ENCODE results near the gene F11R.
"Not testable (repeated sequence)": the region's sequence is repeated elsewhere in the genome, so short reads cannot be mapped to it uniquely, and the experiment has no call there.

Gene F11R

GRCh38 chr1:161039546-161039945, 18.6 kb upstream of the F11R start:
- Histone ChIP-seq H3K27me3 (ENCODE audit: control insufficient read depth, insufficient read depth, low read length, poor library complexity, severe bottlenecking) (no peaks in the 10 kb centered on the region), H3K27ac (ENCODE audit: insufficient read depth, low read depth, low read length, poor library complexity, severe bottlenecking) (no peak overlapping the region), H3K9me3 (ENCODE audit: control insufficient read depth, low read length) (no peaks in the 10 kb centered on the region), H3K4me1 (ENCODE audit: control insufficient read depth, insufficient read depth, low read length) (peaks cover 6% of the 10 kb centered on the region), H3K4me3 (ENCODE audit: insufficient read depth, low read depth, low read length) (no peak overlapping the region), H3K36me3 (ENCODE audit: control insufficient read depth, insufficient read depth, low read length) (peaks cover 22% of the 10 kb centered on the region)
- WGBS, 2 experiments = 92 to 97% methylated on average over 5 of the region's 5 CpGs

GRCh38 chr1:161039154-161039545, 18.2 kb upstream of the F11R start:
- H3K4me1 ChIP-seq (ENCODE audit: control insufficient read depth, insufficient read depth, low read length) = peaks cover 2% of the 10 kb centered on the region
- WGBS, 2 experiments = 10 to 19% methylated on average over 2 of the region's 3 CpGs
- H3K27me3 ChIP-seq (ENCODE audit: control insufficient read depth, insufficient read depth, low read length, poor library complexity, severe bottlenecking) = no peaks in the 10 kb centered on the region
- H3K36me3 ChIP-seq (ENCODE audit: control insufficient read depth, insufficient read depth, low read length) = peaks cover 22% of the 10 kb centered on the region
- no peaks in the 10 kb centered on the region for H3K9me3 ChIP-seq (ENCODE audit: control insufficient read depth, low read length)
- peak overlapping the region; percentile 84 for H3K4me3 ChIP-seq (ENCODE audit: insufficient read depth, low read depth, low read length)
- no peak overlapping the region for H3K27ac ChIP-seq (ENCODE audit: insufficient read depth, low read depth, low read length, poor library complexity, severe bottlenecking)

- 2 to 3% methylated on average over 54 of the region's 54 CpGs for WGBS, 2 experiments
- Histone ChIP-seq H3K27me3 (ENCODE audit: control insufficient read depth, insufficient read depth, low read length, poor library complexity, severe bottlenecking) (no peaks in the 10 kb centered on the region), H3K36me3 (ENCODE audit: control insufficient read depth, insufficient read depth, low read length) (peaks cover 22% of the 10 kb centered on the region), H3K27ac (ENCODE audit: insufficient read depth, low read depth, low read length, poor library complexity, severe bottlenecking) (no peak within 1 kb of the TSS), H3K4me3 (ENCODE audit: insufficient read depth, low read depth, low read length) (peak within 1 kb of the TSS; percentile 84), H3K9me3 (ENCODE audit: control insufficient read depth, low read length) (no peaks in the 10 kb centered on the region), H3K4me1 (ENCODE audit: control insufficient read depth, insufficient read depth, low read length) (no peaks in the 10 kb centered on the region)
Observed at GRCh38 chr1:161038523-161039153, 17.7 kb upstream of the F11R start, which contains the start of gene TSTD1. TSTD1 (minus strand) TSS chr1:161038964; CDS start chr1:161038889, 75 bp downstream.

GRCh38 chr1:161037661-161038522, 16.9 kb upstream of the F11R start:
- H3K4me1 ChIP-seq (ENCODE audit: control insufficient read depth, insufficient read depth, low read length) = no peaks in the 10 kb centered on the region
- no peak overlapping the region for H3K27ac ChIP-seq (ENCODE audit: insufficient read depth, low read depth, low read length, poor library complexity, severe bottlenecking)
- peaks cover 19% of the 10 kb centered on the region for H3K36me3 ChIP-seq (ENCODE audit: control insufficient read depth, insufficient read depth, low read length)
- H3K9me3 ChIP-seq (ENCODE audit: control insufficient read depth, low read length) = no peaks in the 10 kb centered on the region
- 31 to 33% methylated on average over 21 of the region's 21 CpGs for WGBS, 2 experiments
- H3K27me3 ChIP-seq (ENCODE audit: control insufficient read depth, insufficient read depth, low read length, poor library complexity, severe bottlenecking) = no peaks in the 10 kb centered on the region
- peak overlapping the region; percentile 84 for H3K4me3 ChIP-seq (ENCODE audit: insufficient read depth, low read depth, low read length)

GRCh38 chr1:161033751-161034150, 12.8 kb upstream of the F11R start:
- Histone ChIP-seq H3K27ac (ENCODE audit: insufficient read depth, low read depth, low read length, poor library complexity, severe bottlenecking) (no peak overlapping the region), H3K4me1 (ENCODE audit: control insufficient read depth, insufficient read depth, low read length) (no peaks in the 10 kb centered on the region), H3K36me3 (ENCODE audit: control insufficient read depth, insufficient read depth, low read length) (no peaks in the 10 kb centered on the region), H3K27me3 (ENCODE audit: control insufficient read depth, insufficient read depth, low read length, poor library complexity, severe bottlenecking) (no peaks in the 10 kb centered on the region), H3K4me3 (ENCODE audit: insufficient read depth, low read depth, low read length) (no peak overlapping the region), H3K9me3 (ENCODE audit: control insufficient read depth, low read length) (no peaks in the 10 kb centered on the region)
- 92 to 96% methylated on average over 3 of the region's 3 CpGs for WGBS, 2 experiments

GRCh38 chr1:161032409-161032808, 11.5 kb upstream of the F11R start:
- no peaks in the 10 kb centered on the region for H3K4me1 ChIP-seq (ENCODE audit: control insufficient read depth, insufficient read depth, low read length)
- 86 to 96% methylated on average over 1 of the region's 1 CpG for WGBS, 2 experiments
- H3K36me3 ChIP-seq (ENCODE audit: control insufficient read depth, insufficient read depth, low read length) = no peaks in the 10 kb centered on the region
- no peak overlapping the region for H3K4me3 ChIP-seq (ENCODE audit: insufficient read depth, low read depth, low read length)
- H3K27me3 ChIP-seq (ENCODE audit: control insufficient read depth, insufficient read depth, low read length, poor library complexity, severe bottlenecking) = no peaks in the 10 kb centered on the region
- H3K9me3 ChIP-seq (ENCODE audit: control insufficient read depth, low read length) = no peaks in the 10 kb centered on the region
- H3K27ac ChIP-seq (ENCODE audit: insufficient read depth, low read depth, low read length, poor library complexity, severe bottlenecking) = no peak overlapping the region

GRCh38 chr1:161031874-161032273, 10.9 kb upstream of the F11R start:
- Histone ChIP-seq H3K27ac (ENCODE audit: insufficient read depth, low read depth, low read length, poor library complexity, severe bottlenecking) (no peak overlapping the region), H3K36me3 (ENCODE audit: control insufficient read depth, insufficient read depth, low read length) (no peaks in the 10 kb centered on the region), H3K27me3 (ENCODE audit: control insufficient read depth, insufficient read depth, low read length, poor library complexity, severe bottlenecking) (no peaks in the 10 kb centered on the region), H3K4me3 (ENCODE audit: insufficient read depth, low read depth, low read length) (no peak overlapping the region), H3K4me1 (ENCODE audit: control insufficient read depth, insufficient read depth, low read length) (no peaks in the 10 kb centered on the region), H3K9me3 (ENCODE audit: control insufficient read depth, low read length) (no peaks in the 10 kb centered on the region)
- WGBS, 2 experiments = 71 to 81% methylated on average over 2 of the region's 2 CpGs

GRCh38 chr1:161029466-161029865, 8.5 kb upstream of the F11R start:
- H3K36me3 ChIP-seq (ENCODE audit: control insufficient read depth, insufficient read depth, low read length); H3K27ac ChIP-seq (ENCODE audit: insufficient read depth, low read depth, low read length, poor library complexity, severe bottlenecking); H3K4me1 ChIP-seq (ENCODE audit: control insufficient read depth, insufficient read depth, low read length); H3K27me3 ChIP-seq (ENCODE audit: control insufficient read depth, insufficient read depth, low read length, poor library complexity, severe bottlenecking); H3K9me3 ChIP-seq (ENCODE audit: control insufficient read depth, low read length); H3K4me3 ChIP-seq (ENCODE audit: insufficient read depth, low read depth, low read length): not testable (repeated sequence)
- 95 to 97% methylated on average over 32 of the region's 32 CpGs for WGBS, 2 experiments

- WGBS, 2 experiments = 96 to 97% methylated on average over 1 of the region's 1 CpG
- not testable (repeated sequence) for H3K36me3 ChIP-seq (ENCODE audit: control insufficient read depth, insufficient read depth, low read length); H3K9me3 ChIP-seq (ENCODE audit: control insufficient read depth, low read length); H3K4me3 ChIP-seq (ENCODE audit: insufficient read depth, low read depth, low read length); H3K27ac ChIP-seq (ENCODE audit: insufficient read depth, low read depth, low read length, poor library complexity, severe bottlenecking); H3K4me1 ChIP-seq (ENCODE audit: control insufficient read depth, insufficient read depth, low read length); H3K27me3 ChIP-seq (ENCODE audit: control insufficient read depth, insufficient read depth, low read length, poor library complexity, severe bottlenecking)
Observed at GRCh38 chr1:161026954-161027353, 6.0 kb upstream of the F11R start.

- not testable (repeated sequence) for H3K27ac ChIP-seq (ENCODE audit: insufficient read depth, low read depth, low read length, poor library complexity, severe bottlenecking); H3K36me3 ChIP-seq (ENCODE audit: control insufficient read depth, insufficient read depth, low read length); H3K9me3 ChIP-seq (ENCODE audit: control insufficient read depth, low read length); H3K4me1 ChIP-seq (ENCODE audit: control insufficient read depth, insufficient read depth, low read length); H3K4me3 ChIP-seq (ENCODE audit: insufficient read depth, low read depth, low read length); H3K27me3 ChIP-seq (ENCODE audit: control insufficient read depth, insufficient read depth, low read length, poor library complexity, severe bottlenecking)
- WGBS, 2 experiments = 85 to 88% methylated on average over 12 of the region's 12 CpGs
Observed at GRCh38 chr1:161022432-161022831, 1.5 kb upstream of the F11R start.
